WTC11 (cell line): Measurements from ENCODE around the gene ZNF14. TPM values are rescaled to one million over a fixed set of nuclear protein-coding genes. Genes with fewer than 3 reads are reported as not detected.
"Not testable (repeated sequence)": the region's sequence is repeated elsewhere in the genome, so short reads cannot be mapped to it uniquely, and the experiment has no call there.

Source experiments
- ATAC-seq: fragments of 200-7000 bp; cut with Tn5 transposase; 2 replicates; pipeline ENCODE4 v1.10.0; 2021; ENCODE audit warnings: mild to moderate bottlenecking, moderate library complexity
- CTCF ChIA-PET: fragments of 300-600 bp; sonication (Branson Sonifier 250); formaldehyde crosslinking; loops from one replicate; lab custom pipeline; 2021; ENCODE audit warnings: antibody characterized with exemption; lab: Charles Lee
- POLR2A ChIA-PET: fragments of 350-600 bp; sonication (Branson Sonifier 250); formaldehyde crosslinking; loops from one replicate; lab custom pipeline; 2021; ENCODE audit warnings: antibody characterized with exemption; lab: Charles Lee
- DNase-seq: peaks from one replicate; pipeline ENCODE4 v3.0.0; 2021; ENCODE audit warnings: low spot score
- H3K27ac Mint-ChIP-seq: 2 replicates; pipeline ENCODE4 v1.8.0; 2021; ENCODE audit warnings: mixed read lengths
- H3K27me3 Mint-ChIP-seq: 2 replicates; pipeline ENCODE4 v1.8.0; 2021; ENCODE audit warnings: low read depth, mild to moderate bottlenecking, moderate library complexity, mixed read lengths
- H3K36me3 Mint-ChIP-seq: 2 replicates; pipeline ENCODE4 v1.8.0; 2021; ENCODE audit warnings: mixed read lengths
- H3K4me1 Mint-ChIP-seq: 2 replicates; pipeline ENCODE4 v1.8.0; 2022; ENCODE audit warnings: mixed read lengths
- H3K4me3 Mint-ChIP-seq: 2 replicates; pipeline ENCODE4 v1.8.0; 2021; ENCODE audit warnings: mild to moderate bottlenecking, moderate library complexity, mixed read lengths
- H3K9me3 Mint-ChIP-seq: 2 replicates; pipeline ENCODE4 v1.8.0; 2021; ENCODE audit warnings: mixed read lengths
- AR ChIP-seq: fragments of 250-450 bp; sonication (Bioruptor Pico); IDR thresholded peaks from 2 replicates; pipeline ENCODE4 v1.9.0; 2021; ENCODE audit warnings: mild to moderate bottlenecking
- ATF1 ChIP-seq: sonication (generic); formaldehyde crosslinking; IDR thresholded peaks from 2 replicates; pipeline ENCODE4 v1.8.1; 2023; ENCODE audit warnings: mild to moderate bottlenecking, moderate library complexity, missing genetic modification reagents
- ATF6 ChIP-seq: sonication (generic); formaldehyde crosslinking; IDR thresholded peaks from 2 replicates; pipeline ENCODE4 v1.8.1; 2023; ENCODE audit warnings: mild to moderate bottlenecking, missing genetic modification reagents
- CREM ChIP-seq: sonication (generic); formaldehyde crosslinking; IDR thresholded peaks from 2 replicates; pipeline ENCODE4 v1.8.1; 2022; ENCODE audit warnings: mild to moderate bottlenecking, missing genetic modification reagents, moderate library complexity
- EMX1 ChIP-seq: fragments of 250-450 bp; sonication (Bioruptor Pico); IDR thresholded peaks from 2 replicates; pipeline ENCODE4 v1.8.0; 2021; ENCODE audit warnings: mild to moderate bottlenecking
- FOXK1 ChIP-seq: sonication (generic); formaldehyde crosslinking; IDR thresholded peaks from 2 replicates; pipeline ENCODE4 v1.8.0; 2022; ENCODE audit warnings: mild to moderate bottlenecking, moderate library complexity, missing genetic modification reagents
- JUN ChIP-seq: sonication (generic); formaldehyde crosslinking; IDR thresholded peaks from 2 replicates; pipeline ENCODE4 v1.8.0; 2023; ENCODE audit warnings: mild to moderate bottlenecking, missing genetic modification reagents
- MXD4 ChIP-seq: fragments of 250-450 bp; sonication (Bioruptor Pico); IDR thresholded peaks from 2 replicates; pipeline ENCODE4 v1.8.0; 2021; ENCODE audit warnings: mild to moderate bottlenecking, moderate library complexity, borderline replicate concordance
- MYBL2 ChIP-seq: sonication (generic); formaldehyde crosslinking; IDR thresholded peaks from 2 replicates; pipeline ENCODE4 v1.8.1; 2023; ENCODE audit warnings: mild to moderate bottlenecking, moderate library complexity, missing genetic modification reagents
- NR1H2 ChIP-seq: sonication (generic); formaldehyde crosslinking; IDR thresholded peaks from 2 replicates; pipeline ENCODE4 v1.9.0; 2021; ENCODE audit warnings: mild to moderate bottlenecking, moderate library complexity, missing genetic modification reagents
- PREB ChIP-seq: sonication (generic); formaldehyde crosslinking; IDR thresholded peaks from 2 replicates; pipeline ENCODE4 v1.8.1; 2022; ENCODE audit warnings: mild to moderate bottlenecking, missing genetic modification reagents, moderate library complexity, borderline replicate concordance
- RELA ChIP-seq: sonication (generic); formaldehyde crosslinking; IDR thresholded peaks from 2 replicates; pipeline ENCODE4 v1.8.1; 2022; ENCODE audit warnings: missing genetic modification reagents, mild to moderate bottlenecking, borderline replicate concordance
- SMAD4 ChIP-seq: sonication (generic); formaldehyde crosslinking; IDR thresholded peaks from 2 replicates; pipeline ENCODE4 v1.8.0; 2022; ENCODE audit warnings: mild to moderate bottlenecking, missing genetic modification reagents
- ZNF219 ChIP-seq: sonication (generic); formaldehyde crosslinking; IDR thresholded peaks from 2 replicates; pipeline ENCODE4 v1.8.0; 2023; ENCODE audit warnings: missing genetic modification reagents, mild to moderate bottlenecking, borderline replicate concordance
- ZNF281 ChIP-seq: sonication (generic); formaldehyde crosslinking; IDR thresholded peaks from 2 replicates; pipeline ENCODE4 v1.8.0; 2023; ENCODE audit warnings: mild to moderate bottlenecking, missing genetic modification reagents
- ZNF423 ChIP-seq: fragments of 250-450 bp; sonication (Bioruptor Pico); IDR thresholded peaks from 2 replicates; pipeline ENCODE4 v2.1.2; 2022; ENCODE audit warnings: mild to moderate bottlenecking, moderate library complexity
- ZSCAN18 ChIP-seq: fragments of 250-450 bp; sonication (Bioruptor Pico); IDR thresholded peaks from 2 replicates; pipeline ENCODE4 v2.1.2; 2022; ENCODE audit warnings: mild to moderate bottlenecking, moderate library complexity
- total RNA-seq: library from RNA; stranded (reverse); gene quantifications from 3 replicates; pipeline ENCODE4 v1.2.3, GENCODE V29; 2021
- TF ChIP-seq, protein P1 (sequence below): fragments of 200-600 bp; IDR thresholded peaks from 2 replicates; pipeline ENCODE4 v1.8.0; 2022; ENCODE audit warnings: antibody characterized with exemption

ZNF14 gene
- total RNA-seq, 1 experiment from 2014 or later, result 5.7 TPM

DNA sequence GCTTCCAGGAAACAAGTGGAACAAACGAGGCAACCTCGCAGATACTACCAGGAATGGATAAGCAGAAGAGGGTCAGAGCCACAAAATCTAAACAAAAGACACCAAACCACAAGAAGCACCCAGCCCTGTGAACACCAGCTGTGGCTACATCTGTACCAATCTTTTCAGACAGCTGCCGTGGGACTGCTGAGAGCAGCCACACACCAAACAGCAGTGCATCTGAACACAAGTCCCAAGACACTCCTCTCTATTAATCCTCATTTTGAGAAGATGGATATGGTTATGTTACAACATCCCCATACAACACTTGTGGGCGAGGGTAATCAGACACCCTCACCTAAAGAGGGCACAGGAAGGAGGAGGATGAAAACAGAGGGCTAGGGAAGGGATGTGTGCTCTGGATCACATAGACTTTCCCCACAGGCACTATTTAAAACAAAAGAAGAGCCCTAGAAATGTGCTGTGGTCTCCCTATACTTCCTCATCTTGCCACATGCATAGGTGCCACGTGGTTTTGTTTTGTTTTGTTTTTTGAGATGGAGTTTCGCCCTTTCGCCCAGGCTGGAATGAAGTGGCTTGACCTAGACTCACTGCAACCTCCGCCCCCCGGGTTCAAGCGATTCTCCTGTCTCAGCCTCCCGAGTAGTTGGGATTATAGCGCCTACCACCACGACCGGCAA is 41.6 kb upstream of the ZNF14 start (continued):
- TF ChIP-seq ZNF281, result no peak
- TF ChIP-seq JUN, result no peak
- TF ChIP-seq ZSCAN18 (CRISPR knock-in tag), result no peak
- no peak for TF ChIP-seq AR (CRISPR knock-in tag)
- no peak for TF ChIP-seq FOXK1 (CRISPR knock-in tag)

GRCh38 chr19:19771963-19772362 is 39.1 kb upstream of the ZNF14 start:
- H3K9me3 Mint-ChIP-seq, H3K4me3 Mint-ChIP-seq, H3K4me1 Mint-ChIP-seq, H3K27me3 Mint-ChIP-seq, POLR2A ChIA-PET, CTCF ChIA-PET, ATAC-seq, H3K36me3 Mint-ChIP-seq: not testable (repeated sequence)
- DNase-seq, result peak; percentile 32
- peak overlapping the region; percentile 57; the same call in 1 of the 2 replicates for H3K27ac Mint-ChIP-seq

DNA sequence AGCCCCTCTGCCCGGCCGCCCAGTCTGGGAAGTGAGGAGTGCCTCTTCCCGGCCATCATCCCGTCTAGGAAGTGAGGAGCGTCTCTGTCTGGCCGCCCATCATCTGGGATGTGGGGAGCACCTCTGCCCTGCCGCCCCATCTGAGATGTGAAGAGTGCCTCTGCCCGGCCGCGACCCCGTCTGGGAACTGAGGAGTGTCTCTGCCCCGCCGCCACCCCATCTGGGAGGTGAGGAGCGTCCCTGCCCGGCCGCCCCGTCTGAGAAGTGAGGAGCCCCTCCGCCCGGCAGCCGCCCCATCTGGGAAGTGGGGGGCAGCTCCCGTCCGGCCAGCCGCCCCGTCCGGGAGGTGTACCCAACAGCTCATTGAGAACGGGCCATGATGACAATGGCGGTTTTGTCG is 37.1 kb upstream of the ZNF14 start:
- DNase-seq, CTCF ChIA-PET, H3K27me3 Mint-ChIP-seq, ATAC-seq, H3K4me1 Mint-ChIP-seq, H3K4me3 Mint-ChIP-seq, H3K9me3 Mint-ChIP-seq, H3K36me3 Mint-ChIP-seq, POLR2A ChIA-PET, H3K27ac Mint-ChIP-seq: not testable (repeated sequence)

DNA sequence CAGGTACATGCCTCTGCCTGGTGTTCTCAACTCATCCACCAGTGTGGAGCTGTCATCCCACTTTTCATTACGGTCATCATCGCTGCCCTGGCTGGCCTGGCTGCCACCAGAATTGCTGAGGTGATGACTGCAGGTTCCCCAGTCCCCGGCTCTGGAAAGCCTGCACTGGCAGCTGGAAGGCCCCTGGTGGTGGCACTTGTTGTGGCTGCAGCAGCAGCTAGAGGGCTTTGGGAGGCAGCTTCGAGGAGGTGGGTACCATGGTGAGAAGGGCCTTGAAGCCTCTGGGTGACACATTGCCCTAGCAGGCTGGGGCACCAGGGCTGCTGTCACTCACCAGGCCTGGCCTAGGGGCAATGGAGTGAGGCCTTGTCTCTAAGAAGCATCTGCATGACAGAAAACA is 25.3 kb upstream of the ZNF14 start:
- Mint-ChIP-seq H3K27me3 (no peaks in the 10 kb centered on the region), H3K9me3 (no peaks in the 10 kb centered on the region), H3K27ac (no peak overlapping the region), H3K4me3 (no peak overlapping the region), H3K4me1 (no peaks in the 10 kb centered on the region), H3K36me3 (no peaks in the 10 kb centered on the region)
- ChIA-PET POLR2A (interaction anchor here (0.6 to 1.4 kb wide), 2 partner anchors 108 to 154 kb away, joined by 3 to 6 read pairs; partner anchors contain the start of gene ZNF253), CTCF (interaction anchor here (0.6 to 1.2 kb wide), 5 partner anchors 9 to 100 kb away, joined by 3 to 6 read pairs (median 4); partner anchors contain the start of gene ZNF506)
- DNase-seq (no peak), ATAC-seq (peak; percentile 58; the same call in 1 of the 2 replicates)
- TF ChIP-seq SMAD4 (CRISPR knock-in tag), result no peak
- no peak for TF ChIP-seq ZNF219
- TF ChIP-seq RELA (CRISPR knock-in tag), result no peak
- TF ChIP-seq, protein P1, sequence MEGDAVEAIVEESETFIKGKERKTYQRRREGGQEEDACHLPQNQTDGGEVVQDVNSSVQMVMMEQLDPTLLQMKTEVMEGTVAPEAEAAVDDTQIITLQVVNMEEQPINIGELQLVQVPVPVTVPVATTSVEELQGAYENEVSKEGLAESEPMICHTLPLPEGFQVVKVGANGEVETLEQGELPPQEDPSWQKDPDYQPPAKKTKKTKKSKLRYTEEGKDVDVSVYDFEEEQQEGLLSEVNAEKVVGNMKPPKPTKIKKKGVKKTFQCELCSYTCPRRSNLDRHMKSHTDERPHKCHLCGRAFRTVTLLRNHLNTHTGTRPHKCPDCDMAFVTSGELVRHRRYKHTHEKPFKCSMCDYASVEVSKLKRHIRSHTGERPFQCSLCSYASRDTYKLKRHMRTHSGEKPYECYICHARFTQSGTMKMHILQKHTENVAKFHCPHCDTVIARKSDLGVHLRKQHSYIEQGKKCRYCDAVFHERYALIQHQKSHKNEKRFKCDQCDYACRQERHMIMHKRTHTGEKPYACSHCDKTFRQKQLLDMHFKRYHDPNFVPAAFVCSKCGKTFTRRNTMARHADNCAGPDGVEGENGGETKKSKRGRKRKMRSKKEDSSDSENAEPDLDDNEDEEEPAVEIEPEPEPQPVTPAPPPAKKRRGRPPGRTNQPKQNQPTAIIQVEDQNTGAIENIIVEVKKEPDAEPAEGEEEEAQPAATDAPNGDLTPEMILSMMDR, result no peak
- TF ChIP-seq PREB (CRISPR knock-in tag), result no peak
- no peak for TF ChIP-seq NR1H2 (CRISPR knock-in tag)
- no peak for TF ChIP-seq CREM (CRISPR knock-in tag)
- no peak for TF ChIP-seq ATF6
- no peak for TF ChIP-seq ATF1
- TF ChIP-seq ZNF423 (CRISPR knock-in tag), result no peak
- no peak for TF ChIP-seq EMX1 (CRISPR knock-in tag)
- TF ChIP-seq MXD4 (CRISPR knock-in tag), result no peak
- TF ChIP-seq MYBL2 (CRISPR knock-in tag), result no peak
